ENCODE data around the gene WNT3. TPM values are rescaled to one million over a fixed set of nuclear protein-coding genes. Genes with fewer than 3 reads are reported as not detected.
"Not testable (repeated sequence)": the region's sequence is repeated elsewhere in the genome, so short reads cannot be mapped to it uniquely, and the experiment has no call there.

WNT3 gene
- total RNA-seq, 3 donors from 2014 or later (not counting 1 experiment from before 2014, with no cell fraction given), result 0.07 to 1.4 (median 0.30) TPM

GRCh38 chr17:46759141-46759540, 59.4 kb downstream of the WNT3 start:
- DNase-seq (no peak), ATAC-seq (no peak)
- Histone ChIP-seq H3K4me3 (ENCODE audit: low read length) (no peak overlapping the region), H3K36me3 (ENCODE audit: control insufficient read depth, insufficient read depth, low read length) (peaks cover 31% of the 10 kb centered on the region), H3K9me3 (ENCODE audit: control insufficient read depth, insufficient read depth, low read length) (no peaks in the 10 kb centered on the region), H3K4me1 (ENCODE audit: control insufficient read depth, insufficient read depth, low read length) (no peaks in the 10 kb centered on the region), H3K27ac (ENCODE audit: low read length) (no peak overlapping the region), H3K27me3 (ENCODE audit: control insufficient read depth, insufficient read depth, low read length) (no peaks in the 10 kb centered on the region)
- Mint-ChIP-seq H3K27ac (no peak overlapping the region), H3K9me3 (no peaks in the 10 kb centered on the region), H3K4me3 (no peak overlapping the region), H3K4me1 (peaks cover 9 to 15% of the 10 kb centered on the region in 2 donors), H3K27me3 (ENCODE audit: low read depth in 2 of 2) (no peaks in the 10 kb centered on the region), H3K36me3 (peaks cover 11% of the 10 kb centered on the region)
- WGBS (ENCODE audit: insufficient coverage), result 98% methylated on average over 9 of the region's 9 CpGs
- TF ChIP-seq CTCF (IDR thresholded peaks at IDR 0.05), result no peak
- intact Hi-C loops (cut with micrococcal nuclease), result no loop called here

- no peak for ATAC-seq
- no peaks in the 10 kb centered on the region for H3K27me3 Mint-ChIP-seq (ENCODE audit: low read depth in 2 of 2)
- peaks cover 9 to 15% of the 10 kb centered on the region in 2 donors for H3K4me1 Mint-ChIP-seq
- no peak overlapping the region for H3K27ac ChIP-seq (ENCODE audit: low read length)
- peaks cover 33% of the 10 kb centered on the region for H3K36me3 ChIP-seq (ENCODE audit: control insufficient read depth, insufficient read depth, low read length)
- no peaks in the 10 kb centered on the region for H3K9me3 ChIP-seq (ENCODE audit: control insufficient read depth, insufficient read depth, low read length)
- no peaks in the 10 kb centered on the region for H3K27me3 ChIP-seq (ENCODE audit: control insufficient read depth, insufficient read depth, low read length)
- TF ChIP-seq CTCF (IDR thresholded peaks at IDR 0.05), result no peak
- H3K36me3 Mint-ChIP-seq, result peaks cover 11% of the 10 kb centered on the region
- H3K27ac Mint-ChIP-seq, result no peak overlapping the region
- no peak overlapping the region for H3K4me3 ChIP-seq (ENCODE audit: low read length)
- no peak for DNase-seq
- intact Hi-C loops (cut with micrococcal nuclease), result no loop called here
- no peak overlapping the region for H3K4me3 Mint-ChIP-seq
- H3K4me1 ChIP-seq (ENCODE audit: control insufficient read depth, insufficient read depth, low read length), result no peaks in the 10 kb centered on the region
- 96% methylated on average over 5 of the region's 5 CpGs for WGBS (ENCODE audit: insufficient coverage)
- H3K9me3 Mint-ChIP-seq, result no peaks in the 10 kb centered on the region
Measured at GRCh38 chr17:46758614-46759013, 59.9 kb downstream of the WNT3 start.

DNA sequence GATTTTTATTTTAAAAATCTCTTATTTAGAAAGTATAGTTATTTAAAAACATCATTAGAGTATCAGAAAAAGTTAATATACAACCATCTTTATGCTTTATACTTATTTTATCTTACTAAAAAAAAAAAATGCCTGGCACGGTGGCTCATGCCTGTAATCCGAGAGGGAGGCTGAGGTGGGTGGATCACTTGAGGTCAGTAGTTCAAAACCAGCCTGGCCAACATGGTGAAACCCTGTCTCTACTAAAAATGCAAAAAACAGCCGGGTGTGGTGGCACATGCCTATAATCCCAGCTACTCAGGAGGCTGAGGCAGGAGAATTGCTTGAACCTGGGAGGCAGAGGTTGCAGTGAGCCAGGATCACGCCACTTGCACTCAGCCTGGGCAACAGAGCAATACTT, 60.9 kb downstream of the WNT3 start:
- H3K27me3 Mint-ChIP-seq (ENCODE audit: low read depth in 2 of 2); H3K4me3 ChIP-seq (ENCODE audit: low read length); ATAC-seq; H3K9me3 ChIP-seq (ENCODE audit: control insufficient read depth, insufficient read depth, low read length); H3K4me1 ChIP-seq (ENCODE audit: control insufficient read depth, insufficient read depth, low read length); H3K27me3 ChIP-seq (ENCODE audit: control insufficient read depth, insufficient read depth, low read length); H3K4me3 Mint-ChIP-seq; intact Hi-C loops (cut with micrococcal nuclease); H3K27ac ChIP-seq (ENCODE audit: low read length); DNase-seq; H3K9me3 Mint-ChIP-seq: not testable (repeated sequence)
- peaks cover 41% of the 10 kb centered on the region for H3K36me3 ChIP-seq (ENCODE audit: control insufficient read depth, insufficient read depth, low read length)
- 97% methylated on average over 4 of the region's 4 CpGs for WGBS (ENCODE audit: insufficient coverage)
- Mint-ChIP-seq H3K36me3 (peaks cover 11% of the 10 kb centered on the region), H3K27ac (peak overlapping the region in 1 of 2 donors; percentile 67), H3K4me1 (peaks cover 9 to 15% of the 10 kb centered on the region in 2 donors)

DNA sequence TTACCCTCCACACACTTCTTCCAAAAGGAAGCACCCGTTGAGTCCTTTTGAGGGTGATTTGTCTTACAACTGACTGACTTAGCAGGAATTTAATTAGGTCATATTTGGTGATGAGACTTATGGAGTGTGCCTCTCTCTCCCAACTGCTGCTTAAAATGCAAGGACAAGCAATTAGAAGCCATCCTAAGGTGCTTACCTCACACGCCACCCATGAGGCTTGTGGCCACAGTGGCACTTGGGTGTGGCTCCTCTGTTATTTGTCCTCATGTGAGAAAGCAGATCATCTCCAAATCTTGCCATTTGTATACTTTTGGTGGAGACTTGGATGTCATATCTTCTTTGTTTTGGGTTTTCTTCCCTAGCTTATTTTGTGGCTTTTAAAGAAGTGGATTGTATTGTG, 61.6 kb downstream of the WNT3 start:
- H3K9me3 ChIP-seq (ENCODE audit: control insufficient read depth, insufficient read depth, low read length), result no peaks in the 10 kb centered on the region
- 69% methylated on average over 1 of the region's 2 CpGs for WGBS (ENCODE audit: insufficient coverage)
- intact Hi-C loops (cut with micrococcal nuclease), result no loop called here
- Mint-ChIP-seq H3K36me3 (peaks cover 11% of the 10 kb centered on the region), H3K4me3 (peak overlapping the region; percentile 25), H3K4me1 (peaks cover 9 to 15% of the 10 kb centered on the region in 2 donors), H3K27me3 (ENCODE audit: low read depth in 2 of 2) (no peaks in the 10 kb centered on the region), H3K27ac (peak overlapping the region in 1 of 2 donors; percentile 67), H3K9me3 (no peaks in the 10 kb centered on the region)
- no peak for TF ChIP-seq CTCF (IDR thresholded peaks at IDR 0.05)
- no peaks in the 10 kb centered on the region for H3K4me1 ChIP-seq (ENCODE audit: control insufficient read depth, insufficient read depth, low read length)
- H3K27ac ChIP-seq (ENCODE audit: low read length), result no peak overlapping the region
- no peak overlapping the region for H3K4me3 ChIP-seq (ENCODE audit: low read length)
- no peaks in the 10 kb centered on the region for H3K27me3 ChIP-seq (ENCODE audit: control insufficient read depth, insufficient read depth, low read length)
- H3K36me3 ChIP-seq (ENCODE audit: control insufficient read depth, insufficient read depth, low read length), result peaks cover 48% of the 10 kb centered on the region
- DNase-seq (no peak), ATAC-seq (no peak)

Data from natural killer cell (primary cell).